Astrocyte of the cerebellum (primary cell): Measurements from ENCODE around the gene THEMIS.

Experiments
- DNase-seq: peaks from one replicate; pipeline ENCODE4 v3.0.0-alpha.2; 2011; ENCODE audit warnings: low read depth
- H3K4me3 ChIP-seq: 2 replicates; pipeline ENCODE4 v1.5.1; 2011; ENCODE audit warnings: mild to moderate bottlenecking, low read depth, low read length, moderate library complexity
- in situ Hi-C: cut with HindIII; loops from 2 replicates; pipeline ENCODE4 v1.10.0; 2017; ENCODE audit warnings: low sequenced_read_pairs
- TF ChIP-seq, protein P1 (sequence below): IDR thresholded peaks from 2 replicates; pipeline ENCODE4 v1.5.1; 2012; ENCODE audit warnings: low read length, low read depth, moderate library complexity, mild to moderate bottlenecking; ENCODE audit errors: missing control alignments

Gene THEMIS

DNA sequence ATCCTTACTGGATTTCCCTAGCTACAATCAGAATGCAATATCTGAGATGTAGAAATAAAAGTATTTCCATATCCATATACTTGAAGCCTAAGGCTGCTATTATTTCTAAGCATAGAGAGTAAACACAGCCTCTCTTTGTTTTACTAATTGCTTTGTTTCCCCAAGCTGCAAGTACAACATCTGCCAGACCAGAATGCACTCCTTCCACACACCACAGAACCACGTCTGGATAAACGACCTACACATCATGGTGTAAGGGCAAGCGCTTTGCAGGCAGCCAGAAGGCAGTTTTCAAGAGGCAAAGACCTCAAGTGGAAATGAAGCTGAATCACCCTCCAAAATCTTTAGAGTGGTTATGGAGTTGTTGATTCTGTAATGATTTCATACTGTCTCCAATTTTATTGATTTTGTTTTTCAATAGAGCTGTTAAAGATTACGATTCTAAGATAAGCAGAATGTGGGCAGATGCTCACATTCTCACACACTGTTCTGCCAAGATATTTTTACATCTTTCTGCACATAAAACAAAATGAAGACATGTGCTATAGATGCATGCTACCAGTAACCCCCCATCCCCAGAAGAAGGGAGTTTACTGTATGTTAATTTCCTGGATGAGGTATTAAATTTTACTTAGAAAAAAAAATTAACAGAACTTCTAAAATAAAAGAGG is 88.8 kb downstream of the THEMIS start:
- H3K4me3 ChIP-seq = no peak overlapping the region
- TF ChIP-seq, protein P1, sequence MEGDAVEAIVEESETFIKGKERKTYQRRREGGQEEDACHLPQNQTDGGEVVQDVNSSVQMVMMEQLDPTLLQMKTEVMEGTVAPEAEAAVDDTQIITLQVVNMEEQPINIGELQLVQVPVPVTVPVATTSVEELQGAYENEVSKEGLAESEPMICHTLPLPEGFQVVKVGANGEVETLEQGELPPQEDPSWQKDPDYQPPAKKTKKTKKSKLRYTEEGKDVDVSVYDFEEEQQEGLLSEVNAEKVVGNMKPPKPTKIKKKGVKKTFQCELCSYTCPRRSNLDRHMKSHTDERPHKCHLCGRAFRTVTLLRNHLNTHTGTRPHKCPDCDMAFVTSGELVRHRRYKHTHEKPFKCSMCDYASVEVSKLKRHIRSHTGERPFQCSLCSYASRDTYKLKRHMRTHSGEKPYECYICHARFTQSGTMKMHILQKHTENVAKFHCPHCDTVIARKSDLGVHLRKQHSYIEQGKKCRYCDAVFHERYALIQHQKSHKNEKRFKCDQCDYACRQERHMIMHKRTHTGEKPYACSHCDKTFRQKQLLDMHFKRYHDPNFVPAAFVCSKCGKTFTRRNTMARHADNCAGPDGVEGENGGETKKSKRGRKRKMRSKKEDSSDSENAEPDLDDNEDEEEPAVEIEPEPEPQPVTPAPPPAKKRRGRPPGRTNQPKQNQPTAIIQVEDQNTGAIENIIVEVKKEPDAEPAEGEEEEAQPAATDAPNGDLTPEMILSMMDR = no peak
- no peak for DNase-seq
- in situ Hi-C loops = no loop called here

DNA sequence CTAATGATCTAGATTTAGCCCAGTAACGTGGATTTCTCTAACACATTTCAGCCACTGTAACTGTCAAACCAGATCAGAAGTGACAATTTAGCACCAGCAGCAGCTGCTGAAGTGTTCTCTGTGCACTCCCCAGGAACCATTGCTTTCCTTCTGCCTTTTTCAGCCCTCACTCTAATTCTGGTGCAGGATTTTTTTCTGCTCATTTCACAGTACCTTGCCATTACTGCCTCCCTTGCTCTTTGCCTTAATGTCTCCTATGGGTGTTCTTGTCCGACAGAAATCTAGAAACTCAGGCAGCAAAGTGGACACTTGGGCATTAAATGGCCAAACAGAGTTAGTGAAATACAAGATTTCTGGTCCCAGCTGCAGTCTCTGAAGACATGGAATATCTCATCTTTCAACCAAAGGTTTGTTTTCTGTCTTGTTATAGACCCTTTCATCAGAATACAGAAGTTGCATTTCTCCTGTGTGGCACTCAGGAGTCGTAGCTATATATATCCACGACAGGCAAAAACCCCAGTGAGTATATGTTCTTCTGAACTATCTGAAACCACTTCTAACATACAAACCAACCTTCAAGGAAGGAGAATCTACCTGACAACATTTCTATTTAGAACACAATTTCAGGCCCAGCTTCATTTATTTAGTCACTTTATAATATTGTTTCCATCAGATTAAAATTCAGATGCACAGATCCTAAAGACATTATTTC is 92.9 kb downstream of the THEMIS start:
- no peak for DNase-seq
- H3K4me3 ChIP-seq = no peak overlapping the region
- TF ChIP-seq, protein P1 = no peak
- in situ Hi-C loops = no loop called here

DNA sequence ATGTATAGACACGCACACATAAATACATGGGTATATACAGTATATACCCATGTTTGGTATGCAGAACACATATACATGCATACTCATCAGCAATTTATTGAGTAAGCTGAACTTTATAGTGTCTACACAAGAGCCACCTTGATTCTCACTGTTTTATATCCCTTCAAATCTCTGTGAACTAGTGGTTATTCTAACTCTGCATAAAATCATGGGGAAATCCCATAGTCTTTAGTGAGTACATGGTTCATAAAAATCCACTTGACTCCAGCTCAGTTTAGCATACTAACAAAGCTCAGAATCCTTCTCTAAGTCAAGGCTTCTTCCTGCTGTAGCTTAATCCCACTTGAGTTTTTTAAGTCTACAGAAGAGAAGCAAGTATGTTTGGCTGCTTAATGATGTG is 104.1 kb downstream of the THEMIS start:
- TF ChIP-seq, protein P1 = no peak
- H3K4me3 ChIP-seq = no peak overlapping the region
- in situ Hi-C loops = no loop called here
- no peak for DNase-seq

DNA sequence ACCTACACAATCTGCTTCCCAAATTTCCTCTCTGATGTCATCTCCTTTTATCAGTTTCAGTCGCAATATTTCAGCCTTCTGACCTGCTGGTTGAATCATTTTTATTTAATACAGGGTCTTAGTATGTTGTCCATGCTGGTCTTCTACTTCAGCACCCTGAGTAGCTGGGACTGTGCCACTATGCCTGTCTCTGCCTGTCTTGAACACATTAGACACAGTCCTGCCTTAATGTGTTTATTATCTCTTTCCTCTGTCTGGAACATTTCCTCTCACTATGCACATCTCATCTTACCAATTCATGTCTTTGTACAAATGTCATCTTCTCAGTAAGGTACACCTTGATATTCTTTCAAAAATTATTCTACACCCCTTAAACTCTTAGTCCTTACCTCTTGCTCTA is 106.5 kb downstream of the THEMIS start:
- DNase-seq = no peak
- no peak overlapping the region for H3K4me3 ChIP-seq
- TF ChIP-seq, protein P1 = no peak
- in situ Hi-C loops = no loop called here

DNA sequence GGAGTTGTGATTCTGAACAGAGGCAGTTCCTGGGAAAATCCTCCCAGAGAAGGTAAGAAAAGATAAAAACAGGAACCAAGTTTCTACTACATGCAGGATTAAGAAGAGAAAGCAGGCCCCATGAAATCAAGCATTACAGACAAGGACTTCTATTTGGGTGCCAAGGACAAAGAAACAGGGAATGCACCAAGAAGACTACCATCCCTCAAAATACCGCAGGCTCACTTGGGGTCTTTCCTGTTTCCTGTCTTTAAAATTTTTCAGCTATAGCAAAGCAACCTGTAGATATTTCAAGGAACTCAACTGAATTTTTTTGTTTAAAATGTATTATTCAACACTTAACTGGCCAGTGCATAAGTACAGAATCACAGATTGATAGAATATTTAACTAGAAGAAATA is 107.5 kb downstream of the THEMIS start:
- TF ChIP-seq, protein P1 = no peak
- in situ Hi-C loops = no loop called here
- no peak for DNase-seq
- no peak overlapping the region for H3K4me3 ChIP-seq

DNA sequence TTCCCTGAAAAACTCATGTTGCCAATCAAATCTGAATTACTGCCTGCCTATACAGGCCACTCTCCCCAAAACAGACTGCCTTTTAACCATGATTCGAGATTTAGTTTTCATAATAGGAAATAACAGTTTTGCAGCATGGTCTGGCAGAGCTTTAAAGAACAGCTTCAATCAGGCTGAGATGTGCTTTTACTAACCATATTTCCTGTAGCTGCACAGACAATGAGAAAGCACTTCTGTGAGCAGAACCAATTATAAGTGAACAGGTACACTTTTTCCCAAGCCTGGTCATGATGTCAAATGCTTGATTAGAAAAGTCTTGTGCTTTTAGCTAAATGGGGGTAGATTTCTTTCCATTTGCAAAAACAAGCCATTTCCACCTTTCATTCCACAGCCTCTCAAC is 108.2 kb downstream of the THEMIS start:
- in situ Hi-C loops = no loop called here
- TF ChIP-seq, protein P1 = no peak
- no peak for DNase-seq
- no peak overlapping the region for H3K4me3 ChIP-seq
